K562 (cell line): ENCODE results near the gene ARID3B. TPM values are rescaled to one million over a fixed set of nuclear protein-coding genes. Genes with fewer than 3 reads are reported as not detected.

Experiments
- ATAC-seq: fragments of 200-7000 bp; cut with Tn5 transposase; 3 replicates; pipeline ENCODE4 v1.9.1; 2020; ENCODE audit warnings: moderate library complexity
- BruUV-seq: library from RNA; stranded (reverse); fragments of 400-500 nt; replicated peaks from 2 replicates; lab custom pipeline; 2021; lab: Mats Ljungman, UMichigan
- CTCF ChIA-PET: fragments of 300-600 bp; formaldehyde crosslinking; extraction: SDS; loops from one replicate; lab custom pipeline; 2021; ENCODE audit warnings: low intra/inter-chr PET ratio; lab: Yijun Ruan, JAX
- POLR2A ChIA-PET: fragments of 300-600, 350-650 bp; sonication (Branson Sonifier 250); formaldehyde crosslinking; extraction: SDS; loops from one replicate; lab custom pipeline; 2021; ENCODE audit warnings: antibody characterized with exemption, inconsistent platforms; lab: Yijun Ruan, JAX
- DNase-seq, 4 experiments: peaks; one replicate each; pipeline versions ENCODE4 v3.0.0 to v3.0.0-alpha.2; 2011 to 2018; ENCODE audit warnings: low spot score in 3 of 4, mixed read lengths in 3 of 4; ENCODE audit errors: extremely low read depth in 1 of 4
- FAIRE-seq: peaks from 2 replicates; lab custom pipeline; 2011; peaks lifted over from hg19 to GRCh38; lab: Jason Lieb, UNC
- H2AFZ ChIP-seq: 2 replicates; pipeline ENCODE4 v1.6.0; 2011; ENCODE audit warnings: low read depth, low read length, control low read depth, inconsistent platforms
- H3K27ac ChIP-seq: fragments of 200-600 bp; 3 replicates; pipeline ENCODE4 v1.8.0; 2011; ENCODE audit warnings: low read depth, mild to moderate bottlenecking, control low read depth, inconsistent platforms, low read length, moderate library complexity, mixed read lengths; ENCODE audit errors: extremely low read depth
- H3K27me3 ChIP-seq, 2 experiments: fragments of 300-600 bp in 1 of 2; 2 replicates in 1 of 2; 3 replicates in 1 of 2; pipeline versions ENCODE4 v1.6.0 to v1.8.0; 2011; ENCODE audit warnings: inconsistent platforms in 2 of 2, low read length in 2 of 2, mild to moderate bottlenecking in 1 of 2, mixed read lengths in 1 of 2, moderate library complexity in 1 of 2; ENCODE audit not compliant: control insufficient read depth in 2 of 2, insufficient read depth in 2 of 2
- H3K36me3 ChIP-seq: fragments of 300-600 bp; 3 replicates; pipeline ENCODE4 v1.8.0; 2011; ENCODE audit warnings: mild to moderate bottlenecking, low read length, inconsistent platforms; ENCODE audit not compliant: control insufficient read depth, insufficient read depth
- H3K4me1 ChIP-seq, 2 experiments: fragments of 200-600 bp in 1 of 2; replicated peaks in 1 of 2; 2 replicates in 1 of 2; 3 replicates in 1 of 2; pipeline versions ENCODE4 v1.5.1 to v1.8.0; 2011; ENCODE audit warnings: inconsistent platforms in 2 of 2, low read length in 2 of 2, mild to moderate bottlenecking in 1 of 2, mixed read lengths in 1 of 2, moderate library complexity in 1 of 2; ENCODE audit not compliant: control insufficient read depth in 2 of 2, insufficient read depth in 2 of 2
- H3K4me2 ChIP-seq: 2 replicates; pipeline ENCODE4 v1.6.1; 2011; ENCODE audit warnings: low read length, control low read depth, inconsistent platforms, mixed read lengths; ENCODE audit not compliant: insufficient read depth
- H3K4me3 ChIP-seq: fragments of 200-600 bp; sonication (generic), shearing (Covaris generic); 2 replicates; pipeline ENCODE4 v1.5.1; 2016; ENCODE audit warnings: control low read depth, inconsistent platforms
- H3K79me2 ChIP-seq: fragments of 200-600 bp; 3 replicates; pipeline ENCODE4 v1.8.0; 2011; ENCODE audit warnings: low read length, inconsistent platforms; ENCODE audit not compliant: control insufficient read depth, insufficient read depth
- H3K9ac ChIP-seq, 2 experiments: 2 replicates each; pipeline versions ENCODE4 v1.6.0 to v1.6.1; 2011; ENCODE audit warnings: low read depth in 2 of 2, low read length in 2 of 2, control low read depth in 1 of 2, inconsistent platforms in 1 of 2, mild to moderate bottlenecking in 1 of 2, mixed read lengths in 1 of 2; ENCODE audit not compliant: insufficient read depth in 1 of 2
- H3K9me1 ChIP-seq: one replicate; pipeline ENCODE4 v1.6.0; 2011; ENCODE audit warnings: inconsistent platforms, mild to moderate bottlenecking, low read length, moderate library complexity; ENCODE audit not compliant: control insufficient read depth, insufficient read depth
- H3K9me3 ChIP-seq: replicated peaks from 2 replicates; pipeline ENCODE4 v1.5.1; 2011; ENCODE audit warnings: low read depth, low read length, inconsistent platforms; ENCODE audit not compliant: control insufficient read depth, insufficient read depth
- H4K20me1 ChIP-seq: replicated peaks from 2 replicates; pipeline ENCODE4 v1.6.1; 2011; ENCODE audit warnings: low read length, inconsistent platforms, mixed read lengths; ENCODE audit not compliant: control insufficient read depth, insufficient read depth
- ELF1 ChIP-seq: fragments of 200-800 bp; sonication (Bioruptor generic); IDR thresholded peaks from 2 replicates; pipeline ENCODE4 v1.6.1; 2016; ENCODE audit warnings: missing genetic modification characterization, missing compliant biosample characterization
- POLR2AphosphoS2 ChIP-seq: IDR thresholded peaks from 2 replicates; pipeline ENCODE4 v1.6.1; 2012; ENCODE audit warnings: low read length, improper control_type of control experiment
- POLR2G ChIP-seq: fragments of 200-400 bp; formaldehyde crosslinking; IDR thresholded peaks from 2 replicates; pipeline ENCODE4 v1.6.1; 2017; ENCODE audit warnings: low read depth, mild to moderate bottlenecking, antibody characterized with exemption, low read length, moderate library complexity
- ZNF274 ChIP-seq: IDR thresholded peaks from 2 replicates; pipeline ENCODE4 v1.6.1; 2011; ENCODE audit warnings: low read depth, mild to moderate bottlenecking, low read length, moderate library complexity, borderline replicate concordance
- WGBS: fragments of 100-300 bp; shearing (Covaris generic); methylation state at CpG from one replicate; pipeline ENCODE4 v1.1.6; 2016; ENCODE audit warnings: low coverage, mixed read lengths; ENCODE audit not compliant: insufficient coverage; ENCODE audit errors: missing lambda C conversion rate; 5-methylcytosine and 5-hydroxymethylcytosine counted together
- in situ Hi-C: fragments of 300-500 bp; cut with MboI; formaldehyde crosslinking; loops from 4 replicates; pipeline ENCODE4 v1.15.0; 2018; ENCODE audit warnings: inconsistent platforms, mixed read lengths
- intact Hi-C: fragments of 100-400 bp; cut with micrococcal nuclease; formaldehyde crosslinking; loops from 2 replicates; pipeline ENCODE4 v1.14.2; 2022
- polyA plus RNA-seq, 8 experiments: library from polyadenylated mRNA; depleted of rRNA in 4 of 8; stranded (reverse) in 5 of 8; unstranded in 3 of 8; fragments of >200 nt; fragmentation: Nextera tagmentation in 2 of 8; fragmentation: Illumina TruSeq in 1 of 8; extraction: Ambion mirVana in 2 of 8; extraction: Trizol in 1 of 8; gene quantifications; 2 replicates each; pipeline versions ENCODE4 v1.2.1 to v1.2.3, GENCODE V29; 2011 to 2014; ENCODE audit warnings: inconsistent platforms in 1 of 8, missing spikeins in 1 of 8
- total RNA-seq, 7 experiments: library from RNA; depleted of rRNA in 6 of 7; stranded (reverse); fragments of >200 nt in 6 of 7; fragmentation: Illumina TruSeq in 2 of 7; extraction: Trizol in 2 of 7; gene quantifications; 2 replicates each; pipeline versions ENCODE4 v1.2.1 to v1.2.3, GENCODE V29; 2011 to 2021; ENCODE audit warnings: low replicate concordance in 1 of 7
- TF ChIP-seq, protein P1 (sequence below): fragments of 450-650 bp; IDR thresholded peaks from one replicate; pipeline ENCODE4 v1.6.1; 2018; ENCODE audit warnings: mild to moderate bottlenecking, moderate library complexity; ENCODE audit not compliant: partially characterized antibody

The ARID3B gene
- total and polyA plus RNA-seq, 9 of the 15 experiments (the other 6 are each of a cell fraction or from before 2014, with no cell fraction given): 0.32 to 15.1 (median 7.1) TPM

DNA sequence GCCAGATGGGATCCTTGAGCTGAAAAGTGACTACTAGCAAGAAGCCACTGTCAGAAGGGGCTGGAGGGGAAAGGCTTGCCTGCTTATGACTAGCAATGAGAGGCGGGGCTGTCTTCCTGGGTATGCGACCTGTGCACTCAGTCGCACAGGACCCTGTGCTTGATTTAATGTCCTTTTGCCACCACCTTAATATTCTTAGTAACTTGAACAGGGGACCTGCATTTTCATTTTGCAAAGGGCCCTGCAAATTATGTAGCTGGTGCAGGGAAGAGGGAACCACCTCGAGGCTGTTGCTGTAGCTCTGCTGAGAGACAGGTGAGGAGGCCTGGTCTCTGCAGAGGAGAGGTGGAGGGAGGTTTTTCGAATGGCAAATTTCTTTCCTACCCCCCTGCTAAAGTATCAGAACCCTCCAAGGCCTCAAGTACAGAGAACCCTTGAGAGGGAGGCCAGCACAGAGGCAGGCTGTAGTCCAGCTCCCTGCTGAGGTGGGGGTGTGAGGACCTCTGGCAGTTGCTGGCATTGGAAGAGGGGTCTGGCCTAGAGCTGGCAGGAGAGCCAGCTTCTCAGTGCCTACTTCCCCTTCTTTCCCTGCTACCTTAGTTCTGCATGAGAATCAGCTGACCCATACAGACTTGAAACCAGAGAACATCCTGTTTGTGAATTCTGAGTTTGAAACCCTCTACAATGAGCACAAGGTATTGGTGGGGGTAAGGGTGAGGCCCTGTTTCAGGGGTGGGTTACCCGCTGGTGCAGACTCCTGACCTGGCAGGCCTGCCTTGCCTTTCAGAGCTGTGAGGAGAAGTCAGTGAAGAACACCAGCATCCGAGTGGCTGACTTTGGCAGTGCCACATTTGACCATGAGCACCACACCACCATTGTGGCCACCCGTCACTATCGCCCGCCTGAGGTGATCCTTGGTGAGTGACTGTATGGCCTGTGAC lies 86.0 kb downstream of the ARID3B start:
- Histone ChIP-seq H3K9ac (no peak overlapping the region), H3K4me2 (no peak overlapping the region), H3K9me1 (peaks cover 6% of the 10 kb centered on the region), H3K9me3 (no peaks in the 10 kb centered on the region), H3K4me3 (no peak overlapping the region), H3K27ac (no peak overlapping the region; the same call in 2 of the 3 replicates), H2AFZ (no peak overlapping the region), H3K79me2 (peaks cover under 1% of the 10 kb centered on the region; the same call in 1 of the 3 replicates), H4K20me1 (peaks cover 22% of the 10 kb centered on the region), H3K4me1 (peaks cover 0 to under 1% of the 10 kb centered on the region in 2 experiments; a peak in 2 of 5 replicates), H3K27me3 (no peaks in the 10 kb centered on the region), H3K36me3 (peaks cover 99% of the 10 kb centered on the region)
- ATAC-seq (no peak), FAIRE-seq (no peak), DNase-seq (no peak)
- TF ChIP-seq ZNF274 (no peak), POLR2AphosphoS2 (peak; percentile 58; the same call in 1 of the 2 replicates), ELF1 (tag) (no peak), POLR2G (0 out of 2 replicates have a peak, but pooled peaks have one; percentile 32)
- TF ChIP-seq, protein P1, sequence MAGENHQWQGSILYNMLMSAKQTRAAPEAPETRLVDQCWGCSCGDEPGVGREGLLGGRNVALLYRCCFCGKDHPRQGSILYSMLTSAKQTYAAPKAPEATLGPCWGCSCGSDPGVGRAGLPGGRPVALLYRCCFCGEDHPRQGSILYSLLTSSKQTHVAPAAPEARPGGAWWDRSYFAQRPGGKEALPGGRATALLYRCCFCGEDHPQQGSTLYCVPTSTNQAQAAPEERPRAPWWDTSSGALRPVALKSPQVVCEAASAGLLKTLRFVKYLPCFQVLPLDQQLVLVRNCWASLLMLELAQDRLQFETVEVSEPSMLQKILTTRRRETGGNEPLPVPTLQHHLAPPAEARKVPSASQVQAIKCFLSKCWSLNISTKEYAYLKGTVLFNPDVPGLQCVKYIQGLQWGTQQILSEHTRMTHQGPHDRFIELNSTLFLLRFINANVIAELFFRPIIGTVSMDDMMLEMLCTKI: no peak
- POLR2A ChIA-PET: interaction anchor here (0.5 to 2.0 kb wide), 11 partner anchors 9 to 1657 kb away, joined by 3 to 19 read pairs (median 3); partner anchors contain the start of gene CLK3
- intact Hi-C loops (no loop called here), in situ Hi-C loops (no loop called here)
- no TSS peak for BruUV-seq
- CTCF ChIA-PET: no interaction called here
- 89% methylated on average over 10 of the region's 10 CpGs for WGBS
